Upper lobe of left lung (tissue), 6 donors: ENCODE data around the gene RETN. TPM values are rescaled to one million over a fixed set of nuclear protein-coding genes. Genes with fewer than 3 reads are reported as not detected.

ENCODE experiments used
- ATAC-seq, 2 donors: fragments of 200-7000 bp; cut with Tn5 transposase; one replicate each; pipeline ENCODE4 v1.9.1; 2022; ENCODE audit warnings: mild to moderate bottlenecking in 2 of 2, moderate library complexity in 2 of 2; ENCODE audit not compliant: low FRiP score in 2 of 2
- DNase-seq, 2 donors: peaks; one replicate each; pipeline ENCODE4 v3.0.0-alpha.2; 2019 to 2020
- H3K27ac ChIP-seq, 4 donors: fragments of 200-600 bp; sonication (generic); one replicate each; pipeline ENCODE4 v1.5.1; 2016 to 2019
- H3K27me3 ChIP-seq, 4 donors: fragments of 200-600 bp; sonication (generic); one replicate each; pipeline ENCODE4 v1.5.1; 2017 to 2019
- H3K36me3 ChIP-seq, 4 donors: fragments of 200-600 bp; sonication (generic); one replicate each; pipeline ENCODE4 v1.5.1; 2016 to 2019
- H3K4me1 ChIP-seq, 4 donors: fragments of 200-600 bp; sonication (generic); one replicate each; pipeline ENCODE4 v1.5.1; 2018 to 2019
- H3K4me3 ChIP-seq, 4 donors: fragments of 200-600 bp; sonication (generic); one replicate each; pipeline ENCODE4 v1.5.1; 2017 to 2019; ENCODE audit warnings: mild to moderate bottlenecking in 2 of 4, moderate library complexity in 1 of 4
- H3K9me3 ChIP-seq, 4 donors: fragments of 200-600 bp; sonication (generic); one replicate each; pipeline ENCODE4 v1.5.1; 2018 to 2019
- EP300 ChIP-seq, 4 donors: sonication (generic); formaldehyde crosslinking; IDR thresholded peaks; one replicate each; pipeline ENCODE4 v1.5.1; 2017; ENCODE audit warnings: antibody characterized with exemption in 4 of 4, control low read depth in 2 of 4
- POLR2A ChIP-seq, 4 donors: fragments of 450-650 bp; IDR thresholded peaks; one replicate each; pipeline ENCODE4 v1.5.1; 2016 to 2017; ENCODE audit warnings: antibody characterized with exemption in 4 of 4, mild to moderate bottlenecking in 2 of 4
- POLR2AphosphoS5 ChIP-seq, 2 donors: sonication (generic); formaldehyde crosslinking; IDR thresholded peaks; one replicate each; pipeline ENCODE4 v1.5.1; 2017; ENCODE audit warnings: antibody characterized with exemption in 2 of 2
- WGBS, 2 donors: methylation state at CpG; one replicate each; pipeline ENCODE4 v1.1.5; 2017 to 2018; 5-methylcytosine and 5-hydroxymethylcytosine counted together
- total RNA-seq, 6 donors: library from RNA; depleted of rRNA in 4 of 6; stranded (reverse); fragments of >200 nt in 4 of 6; gene quantifications; one replicate each; pipeline versions ENCODE4 v1.1.0 to v1.2.1, GENCODE V29; 2016 to 2021
- TF ChIP-seq, protein P1 (sequence below), 6 experiments: fragments of 450-650 bp in 4 of 6; fragments of 200-600 bp in 2 of 6; sonication (generic) in 2 of 6; IDR thresholded peaks; one replicate each; pipeline ENCODE4 v1.5.1; 2016 to 2019; ENCODE audit warnings: antibody characterized with exemption in 6 of 6
- donor health status: DM: no; HTN: no; CAD: no; lungs with moderate emphysema.
- donor health status: DM: no; HTN: yes; CAD: no; lungs with severe emphysema.

RETN gene
- total RNA-seq, 6 donors from 2014 or later: 2.5 to 59.2 (median 13.8) TPM

DNA sequence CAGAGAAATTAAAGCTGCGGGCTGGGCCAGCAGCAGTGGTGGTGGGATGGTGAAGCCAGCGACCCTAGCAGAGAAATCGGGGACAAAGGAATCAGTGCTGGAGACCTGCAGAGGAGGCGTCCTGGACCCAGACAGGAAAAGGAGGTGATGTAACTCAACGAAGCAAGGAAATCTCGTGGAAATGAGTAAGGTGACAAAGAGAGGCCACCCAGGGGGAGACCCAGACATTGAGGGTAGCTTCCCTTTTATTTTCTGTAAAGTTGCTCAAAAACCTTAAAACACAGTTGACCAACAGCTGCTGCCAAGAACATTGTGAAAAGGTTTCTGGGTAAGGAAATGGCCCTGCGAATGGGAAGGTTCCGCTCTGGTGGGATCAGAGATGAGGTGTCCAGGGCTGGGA is 13.3 kb upstream of the RETN start:
- ATAC-seq (peak in 1 of 2 donors; percentile 48), DNase-seq (peak in 1 of 2 donors; percentile 64)
- no peaks in the 10 kb centered on the region for H3K36me3 ChIP-seq
- 51 to 60% methylated on average over 8 of the region's 8 CpGs for WGBS, 2 donors
- H3K9me3 ChIP-seq: no peaks in the 10 kb centered on the region
- peaks cover 4 to 30% (median 21%) of the 10 kb centered on the region in 4 donors for H3K4me1 ChIP-seq
- H3K27me3 ChIP-seq: no peaks in the 10 kb centered on the region
- H3K27ac ChIP-seq: peak overlapping the region; percentile 72 to 88 (median 85)
- TF ChIP-seq, protein P1, sequence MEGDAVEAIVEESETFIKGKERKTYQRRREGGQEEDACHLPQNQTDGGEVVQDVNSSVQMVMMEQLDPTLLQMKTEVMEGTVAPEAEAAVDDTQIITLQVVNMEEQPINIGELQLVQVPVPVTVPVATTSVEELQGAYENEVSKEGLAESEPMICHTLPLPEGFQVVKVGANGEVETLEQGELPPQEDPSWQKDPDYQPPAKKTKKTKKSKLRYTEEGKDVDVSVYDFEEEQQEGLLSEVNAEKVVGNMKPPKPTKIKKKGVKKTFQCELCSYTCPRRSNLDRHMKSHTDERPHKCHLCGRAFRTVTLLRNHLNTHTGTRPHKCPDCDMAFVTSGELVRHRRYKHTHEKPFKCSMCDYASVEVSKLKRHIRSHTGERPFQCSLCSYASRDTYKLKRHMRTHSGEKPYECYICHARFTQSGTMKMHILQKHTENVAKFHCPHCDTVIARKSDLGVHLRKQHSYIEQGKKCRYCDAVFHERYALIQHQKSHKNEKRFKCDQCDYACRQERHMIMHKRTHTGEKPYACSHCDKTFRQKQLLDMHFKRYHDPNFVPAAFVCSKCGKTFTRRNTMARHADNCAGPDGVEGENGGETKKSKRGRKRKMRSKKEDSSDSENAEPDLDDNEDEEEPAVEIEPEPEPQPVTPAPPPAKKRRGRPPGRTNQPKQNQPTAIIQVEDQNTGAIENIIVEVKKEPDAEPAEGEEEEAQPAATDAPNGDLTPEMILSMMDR (IDR thresholded peaks at IDR 0.05): no peak
- TF ChIP-seq EP300 (IDR thresholded peaks at IDR 0.05): no peak
- peak; percentile 27 to 36 for TF ChIP-seq POLR2AphosphoS5 (IDR thresholded peaks at IDR 0.05)
- TF ChIP-seq POLR2A (IDR thresholded peaks at IDR 0.05): peak in 1 of 4 donors; percentile 49
- no peak overlapping the region for H3K4me3 ChIP-seq

DNA sequence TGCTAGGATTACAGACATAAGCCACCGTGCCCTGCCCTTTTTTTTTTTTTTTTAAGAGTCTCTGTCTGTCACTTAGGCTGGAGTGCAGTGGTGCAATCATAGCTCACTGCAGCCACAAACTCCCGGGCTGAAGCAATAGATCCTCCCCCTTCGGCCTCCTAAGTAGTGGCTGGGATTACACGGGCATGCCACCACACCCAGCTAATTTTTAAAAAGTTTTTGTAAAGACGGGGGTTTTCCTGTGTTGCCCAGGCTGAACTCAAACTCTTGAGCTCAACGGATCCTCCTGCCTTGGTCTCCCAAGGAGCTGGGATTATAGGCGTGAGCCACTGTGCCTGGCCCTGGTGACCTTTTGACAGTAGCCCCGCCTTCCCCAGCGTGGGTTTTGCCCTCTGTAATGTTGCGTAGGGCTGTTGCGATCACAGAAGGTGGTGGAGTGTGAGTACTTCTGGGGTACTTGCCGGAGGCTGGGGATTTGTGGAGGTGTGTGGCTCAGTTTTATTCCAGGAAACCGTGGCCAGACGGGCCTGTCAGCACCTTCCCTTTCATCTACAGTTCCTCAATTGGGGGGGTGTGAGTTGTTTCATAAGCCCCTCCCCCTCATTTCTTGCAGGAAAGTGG is 11.6 kb upstream of the RETN start:
- DNase-seq (peak in 1 of 2 donors; percentile 87), ATAC-seq (peak; percentile 79 to 89)
- H3K36me3 ChIP-seq: no peaks in the 10 kb centered on the region
- 20 to 28% methylated on average over 11 to 14 of the region's 14 CpGs for WGBS, 2 donors
- H3K27ac ChIP-seq: peak overlapping the region; percentile 72 to 88 (median 85)
- H3K27me3 ChIP-seq: no peaks in the 10 kb centered on the region
- H3K9me3 ChIP-seq: no peaks in the 10 kb centered on the region
- H3K4me1 ChIP-seq: peaks cover 3 to 28% (median 17%) of the 10 kb centered on the region in 4 donors
- no peak overlapping the region for H3K4me3 ChIP-seq
- TF ChIP-seq POLR2A (IDR thresholded peaks at IDR 0.05): no peak
- no peak for TF ChIP-seq POLR2AphosphoS5 (IDR thresholded peaks at IDR 0.05)

DNA sequence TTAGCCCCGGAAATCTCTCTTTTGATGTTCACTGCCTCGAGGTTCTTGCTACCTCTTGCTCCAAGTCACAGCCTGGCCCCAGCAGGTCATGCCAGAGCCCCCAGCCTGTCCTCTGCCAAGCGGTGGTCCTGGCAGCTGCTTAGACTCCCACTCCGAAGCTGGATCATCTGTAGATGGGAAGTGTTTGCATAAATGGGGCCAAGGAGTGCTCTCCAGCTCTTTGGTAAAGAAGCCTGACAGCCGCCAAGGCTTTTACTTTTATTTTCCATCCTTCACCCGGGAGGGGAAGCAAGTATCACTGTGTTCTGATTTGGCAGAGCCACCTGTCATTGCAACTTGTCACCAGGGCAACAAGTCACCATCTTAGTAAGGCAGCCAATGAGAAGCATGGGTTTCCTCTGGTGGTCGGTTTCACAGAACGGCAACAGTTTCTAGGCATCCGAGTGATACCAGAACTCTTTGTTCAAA is 10.6 kb upstream of the RETN start:
- ATAC-seq: peak; percentile 45 to 56
- no peaks in the 10 kb centered on the region for H3K9me3 ChIP-seq
- no peaks in the 10 kb centered on the region for H3K27me3 ChIP-seq
- TF ChIP-seq POLR2A (IDR thresholded peaks at IDR 0.05) (peak in 1 of 4 donors; percentile 10), EP300 (IDR thresholded peaks at IDR 0.05) (no peak)
- TF ChIP-seq, protein P1 (IDR thresholded peaks at IDR 0.05): no peak
- H3K36me3 ChIP-seq: no peaks in the 10 kb centered on the region
- H3K4me3 ChIP-seq: no peak overlapping the region
- DNase-seq: peak in 1 of 2 donors; percentile 67
- H3K27ac ChIP-seq: peak overlapping the region; percentile 72 to 88 (median 85)
- WGBS, 2 donors: 18 to 25% methylated on average over 8 to 9 of the region's 9 CpGs
- H3K4me1 ChIP-seq: peaks cover 0 to 18% (median 11%) of the 10 kb centered on the region in 4 donors

DNA sequence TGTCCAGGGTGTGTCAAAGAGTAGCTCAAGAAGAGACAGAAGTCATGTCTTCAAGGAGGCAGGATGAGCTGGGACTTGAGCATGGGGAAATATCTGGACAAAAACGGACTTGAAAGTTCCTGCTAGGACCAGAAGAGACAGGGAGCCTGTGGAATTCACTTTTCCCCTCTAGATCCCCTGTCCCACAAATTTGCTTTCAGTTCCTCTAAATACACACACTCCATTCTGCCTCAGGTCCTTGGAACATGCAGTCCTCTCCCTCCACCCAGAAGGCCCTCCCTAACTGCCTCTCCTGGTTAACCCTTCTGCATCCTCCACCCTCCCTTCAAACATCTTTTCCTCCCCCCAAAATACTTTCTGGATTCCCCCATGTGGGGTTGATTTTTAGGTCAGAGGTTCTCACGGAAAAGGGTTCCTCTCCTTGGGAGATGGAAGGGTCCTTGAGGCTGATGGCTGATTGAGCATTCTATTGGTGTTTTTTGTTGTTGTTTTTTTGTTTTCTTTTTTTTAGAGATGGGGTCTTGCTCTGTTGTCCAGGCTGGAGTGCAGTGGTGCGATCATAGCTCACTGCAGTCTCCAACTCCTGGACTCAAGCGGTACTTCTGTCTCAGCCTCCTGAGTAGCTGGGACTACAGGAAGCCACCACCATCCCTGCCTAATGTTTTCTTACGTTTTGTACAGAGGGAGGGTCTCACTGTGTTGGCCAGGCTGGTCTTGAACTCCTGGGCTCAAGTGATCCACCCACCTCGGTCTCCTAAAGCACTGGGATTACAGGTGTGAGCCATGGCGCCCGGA is 6.9 kb upstream of the RETN start:
- DNase-seq (no peak), ATAC-seq (no peak)
- H3K9me3 ChIP-seq: no peaks in the 10 kb centered on the region
- H3K4me3 ChIP-seq: no peak overlapping the region
- no peak overlapping the region for H3K27ac ChIP-seq
- WGBS, 2 donors: 77 to 84% methylated on average over 8 of the region's 8 CpGs
- no peak for TF ChIP-seq POLR2AphosphoS5 (IDR thresholded peaks at IDR 0.05)
- no peak for TF ChIP-seq POLR2A (IDR thresholded peaks at IDR 0.05)
- TF ChIP-seq EP300 (IDR thresholded peaks at IDR 0.05): no peak
- TF ChIP-seq, protein P1 (IDR thresholded peaks at IDR 0.05): no peak
- no peaks in the 10 kb centered on the region for H3K27me3 ChIP-seq
- no peaks in the 10 kb centered on the region for H3K36me3 ChIP-seq
- peaks cover 0 to 18% (median 9%) of the 10 kb centered on the region in 4 donors for H3K4me1 ChIP-seq

DNA sequence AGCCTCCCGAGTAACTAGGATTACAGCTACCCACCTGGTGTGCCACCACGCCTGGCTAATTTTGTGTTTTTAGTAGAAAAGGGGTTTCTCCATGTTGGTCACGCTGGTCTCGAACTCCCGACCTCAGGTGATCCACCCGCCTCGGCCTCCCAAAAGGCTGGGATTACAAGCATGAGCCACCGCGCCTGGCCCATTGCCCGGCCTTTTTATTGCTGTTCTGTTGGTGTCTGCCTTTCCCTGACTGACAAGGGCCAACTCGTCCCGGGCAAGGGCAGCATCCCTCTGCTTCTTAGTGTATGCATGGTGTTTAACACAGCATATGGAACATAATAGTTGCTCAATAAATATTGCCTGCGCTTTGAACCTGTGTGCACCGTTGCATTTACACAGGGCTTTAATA is 6.2 kb upstream of the RETN start:
- DNase-seq (no peak), ATAC-seq (no peak)
- Histone ChIP-seq H3K4me1 (peaks cover 0 to 13% (median 7%) of the 10 kb centered on the region in 4 donors), H3K9me3 (no peaks in the 10 kb centered on the region), H3K27me3 (no peaks in the 10 kb centered on the region), H3K36me3 (no peaks in the 10 kb centered on the region), H3K27ac (no peak overlapping the region), H3K4me3 (no peak overlapping the region)
- TF ChIP-seq POLR2A (IDR thresholded peaks at IDR 0.05) (no peak), EP300 (IDR thresholded peaks at IDR 0.05) (no peak), POLR2AphosphoS5 (IDR thresholded peaks at IDR 0.05) (no peak)
- TF ChIP-seq, protein P1 (IDR thresholded peaks at IDR 0.05): no peak
- WGBS, 2 donors: 87 to 92% methylated on average over 14 of the region's 14 CpGs
